Activated T-helper 1 cell treated with anti-CD3 and anti-CD28 coated beads, Interleukin-12 subunit alpha, Interleukin-12 subunit beta, Interleukin-2, Interleukin-4 antibody, amounts not matched to agents 30 ng/mL and 10 ng/mL and 1 ng/mL, durations not matched to agents 14 hours and 24 hours and 36 hours (primary cell): Measurements from ENCODE around the gene SEMA4D. TPM values are rescaled to one million over a fixed set of nuclear protein-coding genes. Genes with fewer than 3 reads are reported as not detected.

Experiments used
- DNase-seq: peaks from one replicate; pipeline ENCODE4 v3.0.0; 2021; ENCODE audit warnings: low spot score
- H3K27ac Mint-ChIP-seq: one replicate; pipeline ENCODE4 v1.8.0; 2021; ENCODE audit warnings: mild to moderate bottlenecking, mixed read lengths
- H3K27me3 Mint-ChIP-seq: one replicate; pipeline ENCODE4 v1.8.0; 2022; ENCODE audit warnings: mild to moderate bottlenecking, moderate library complexity, mixed read lengths; ENCODE audit not compliant: insufficient read depth
- H3K36me3 Mint-ChIP-seq: one replicate; pipeline ENCODE4 v1.8.0; 2021; ENCODE audit warnings: low read depth, mixed read lengths
- H3K4me1 Mint-ChIP-seq: one replicate; pipeline ENCODE4 v1.8.0; 2021; ENCODE audit warnings: low read depth, mixed read lengths
- H3K4me3 Mint-ChIP-seq: one replicate; pipeline ENCODE4 v1.8.0; 2021; ENCODE audit warnings: mild to moderate bottlenecking, moderate library complexity, mixed read lengths
- H3K9me3 Mint-ChIP-seq: one replicate; pipeline ENCODE4 v1.8.0; 2021; ENCODE audit warnings: mixed read lengths
- intact Hi-C: fragments of 100-400 bp; cut with micrococcal nuclease; formaldehyde crosslinking; loops from one replicate; pipeline ENCODE4 v1.15.1; 2024
- total RNA-seq: library from RNA; stranded (reverse); gene quantifications from 2 replicates; pipeline ENCODE4 v1.2.3, GENCODE V29; 2022

SEMA4D gene
- total RNA-seq, 1 donor from 2014 or later, result 388 TPM

- no peaks in the 10 kb centered on the region for H3K9me3 Mint-ChIP-seq
- peak overlapping the region; percentile 91 for H3K27ac Mint-ChIP-seq
- H3K4me3 Mint-ChIP-seq, result peak overlapping the region; percentile 74
- H3K27me3 Mint-ChIP-seq, result no peaks in the 10 kb centered on the region
- no peak for DNase-seq
- H3K36me3 Mint-ChIP-seq, result peaks cover 59% of the 10 kb centered on the region
- intact Hi-C loops, result loop anchor here (1.0 kb wide), 2 partner anchors 9 to 27 kb away; no protein-coding TSS in a partner anchor
- H3K4me1 Mint-ChIP-seq, result peaks cover 90% of the 10 kb centered on the region
Measured at GRCh38 chr9:89448821-89449220, 49.1 kb downstream of the SEMA4D start.

GRCh38 chr9:89448381-89448780 is 49.5 kb downstream of the SEMA4D start:
- no peak for DNase-seq
- Mint-ChIP-seq H3K36me3 (peaks cover 58% of the 10 kb centered on the region), H3K4me3 (peak overlapping the region; percentile 74), H3K9me3 (no peaks in the 10 kb centered on the region), H3K27me3 (no peaks in the 10 kb centered on the region), H3K4me1 (peaks cover 92% of the 10 kb centered on the region), H3K27ac (peak overlapping the region; percentile 91)
- intact Hi-C loops, result loop anchor here (1.0 kb wide), 2 partner anchors 8 to 26 kb away; no protein-coding TSS in a partner anchor

- Mint-ChIP-seq H3K36me3 (peaks cover 50% of the 10 kb centered on the region), H3K27ac (peak overlapping the region; percentile 72), H3K9me3 (no peaks in the 10 kb centered on the region), H3K4me3 (no peak overlapping the region), H3K4me1 (peaks cover 86% of the 10 kb centered on the region), H3K27me3 (no peaks in the 10 kb centered on the region)
- no peak for DNase-seq
- intact Hi-C loops, result no loop called here
Measured at GRCh38 chr9:89447416-89447815, 50.5 kb downstream of the SEMA4D start.

GRCh38 chr9:89446961-89447310 is 51.0 kb downstream of the SEMA4D start:
- H3K27ac Mint-ChIP-seq, result peak overlapping the region; percentile 72
- no peak for DNase-seq
- no peaks in the 10 kb centered on the region for H3K27me3 Mint-ChIP-seq
- peaks cover 89% of the 10 kb centered on the region for H3K4me1 Mint-ChIP-seq
- H3K4me3 Mint-ChIP-seq, result no peak overlapping the region
- intact Hi-C loops, result no loop called here
- H3K9me3 Mint-ChIP-seq, result no peaks in the 10 kb centered on the region
- peaks cover 51% of the 10 kb centered on the region for H3K36me3 Mint-ChIP-seq

GRCh38 chr9:89446261-89446960 is 51.5 kb downstream of the SEMA4D start:
- H3K4me3 Mint-ChIP-seq, result no peak overlapping the region
- intact Hi-C loops, result no loop called here

GRCh38 chr9:89445801-89446251 is 52.1 kb downstream of the SEMA4D start:
- Mint-ChIP-seq H3K36me3 (peaks cover 48% of the 10 kb centered on the region), H3K27me3 (no peaks in the 10 kb centered on the region), H3K27ac (peak overlapping the region; percentile 88), H3K9me3 (no peaks in the 10 kb centered on the region), H3K4me1 (peaks cover 89% of the 10 kb centered on the region), H3K4me3 (no peak overlapping the region)
- intact Hi-C loops, result no loop called here
- no peak for DNase-seq

More at GRCh38 chr9:89446261-89446960, 51.5 kb downstream of the SEMA4D start:
- no peak for DNase-seq
- H3K27ac Mint-ChIP-seq, result peak overlapping the region; percentile 88
- H3K27me3 Mint-ChIP-seq, result no peaks in the 10 kb centered on the region
- peaks cover 50% of the 10 kb centered on the region for H3K36me3 Mint-ChIP-seq
- no peaks in the 10 kb centered on the region for H3K9me3 Mint-ChIP-seq
- peaks cover 89% of the 10 kb centered on the region for H3K4me1 Mint-ChIP-seq

GRCh38 chr9:89444925-89445765 is 52.8 kb downstream of the SEMA4D start:
- Mint-ChIP-seq H3K4me1 (peaks cover 89% of the 10 kb centered on the region), H3K9me3 (no peaks in the 10 kb centered on the region), H3K4me3 (no peak overlapping the region), H3K36me3 (peaks cover 54% of the 10 kb centered on the region), H3K27ac (peak overlapping the region; percentile 88), H3K27me3 (no peaks in the 10 kb centered on the region)
- intact Hi-C loops, result no loop called here
- DNase-seq, result no peak

GRCh38 chr9:89444274-89444673 is 53.6 kb downstream of the SEMA4D start:
- intact Hi-C loops, result no loop called here
- DNase-seq, result no peak
- peaks cover 89% of the 10 kb centered on the region for H3K4me1 Mint-ChIP-seq
- no peaks in the 10 kb centered on the region for H3K27me3 Mint-ChIP-seq
- peaks cover 52% of the 10 kb centered on the region for H3K36me3 Mint-ChIP-seq
- peak overlapping the region; percentile 88 for H3K27ac Mint-ChIP-seq
- no peaks in the 10 kb centered on the region for H3K9me3 Mint-ChIP-seq
- peak overlapping the region; percentile 24 for H3K4me3 Mint-ChIP-seq

GRCh38 chr9:89442981-89443814 is 54.7 kb downstream of the SEMA4D start:
- no peak overlapping the region for H3K4me3 Mint-ChIP-seq
- H3K27ac Mint-ChIP-seq, result no peak overlapping the region
- peaks cover 46% of the 10 kb centered on the region for H3K36me3 Mint-ChIP-seq

GRCh38 chr9:89442501-89442978 is 55.4 kb downstream of the SEMA4D start:
- H3K36me3 Mint-ChIP-seq, result peaks cover 50% of the 10 kb centered on the region

More at GRCh38 chr9:89442981-89443814, 54.7 kb downstream of the SEMA4D start:
- Mint-ChIP-seq H3K4me1 (peaks cover 83% of the 10 kb centered on the region), H3K9me3 (no peaks in the 10 kb centered on the region), H3K27me3 (no peaks in the 10 kb centered on the region)
- no peak for DNase-seq
- intact Hi-C loops, result no loop called here

GRCh38 chr9:89441986-89442385 is 55.9 kb downstream of the SEMA4D start:
- H3K36me3 Mint-ChIP-seq, result peaks cover 48% of the 10 kb centered on the region

More at GRCh38 chr9:89442501-89442978, 55.4 kb downstream of the SEMA4D start:
- peaks cover 84% of the 10 kb centered on the region for H3K4me1 Mint-ChIP-seq
- no peaks in the 10 kb centered on the region for H3K27me3 Mint-ChIP-seq
- intact Hi-C loops, result no loop called here
- peak overlapping the region; percentile 68 for H3K27ac Mint-ChIP-seq
- no peak for DNase-seq
- peak overlapping the region; percentile 15 for H3K4me3 Mint-ChIP-seq
- no peaks in the 10 kb centered on the region for H3K9me3 Mint-ChIP-seq

GRCh38 chr9:89441655-89441970 is 56.3 kb downstream of the SEMA4D start:
- no peak overlapping the region for H3K4me3 Mint-ChIP-seq
- intact Hi-C loops, result loop anchor here (2.0 kb wide), 1 partner anchor 15 kb away; no protein-coding TSS in a partner anchor
- H3K27me3 Mint-ChIP-seq, result no peaks in the 10 kb centered on the region
- peaks cover 84% of the 10 kb centered on the region for H3K4me1 Mint-ChIP-seq
- no peak for DNase-seq
- peaks cover 46% of the 10 kb centered on the region for H3K36me3 Mint-ChIP-seq
- H3K27ac Mint-ChIP-seq, result peak overlapping the region; percentile 91
- no peaks in the 10 kb centered on the region for H3K9me3 Mint-ChIP-seq

More at GRCh38 chr9:89441986-89442385, 55.9 kb downstream of the SEMA4D start:
- H3K4me3 Mint-ChIP-seq, result no peak overlapping the region
- no peaks in the 10 kb centered on the region for H3K9me3 Mint-ChIP-seq
- H3K27ac Mint-ChIP-seq, result peak overlapping the region; percentile 91
- DNase-seq, result no peak
- intact Hi-C loops, result loop anchor here (2.0 kb wide), 1 partner anchor 15 kb away; no protein-coding TSS in a partner anchor
- no peaks in the 10 kb centered on the region for H3K27me3 Mint-ChIP-seq
- peaks cover 84% of the 10 kb centered on the region for H3K4me1 Mint-ChIP-seq
